Measurements from ENCODE around the gene TRAK1.

The TRAK1 gene

GRCh38 chr3:42229266-42229941, 138.2 kb downstream of the TRAK1 start:
- 0 out of 2 replicates have a peak, but pooled peaks cover 3% of the 10 kb centered on the region for H3K4me1 ChIP-seq (ENCODE audit: low read length)
- no peaks in the 10 kb centered on the region for H3K9me2 ChIP-seq (replicated peaks; ENCODE audit: insufficient read depth, low read length)
- H3F3A ChIP-seq (ENCODE audit: insufficient read depth, low read length), result no peaks in the 10 kb centered on the region
- H3K9ac ChIP-seq (ENCODE audit: low read length), result no peak overlapping the region
- H3K79me2 ChIP-seq (ENCODE audit: low read length), result no peaks in the 10 kb centered on the region
- no peak overlapping the region for H3K4me2 ChIP-seq (ENCODE audit: low read depth, low read length)
- no peaks in the 10 kb centered on the region for H3K9me3 ChIP-seq (replicated peaks; ENCODE audit: insufficient read depth, low read length)
- no peak for DNase-seq
- no peaks in the 10 kb centered on the region for H4K20me1 ChIP-seq (ENCODE audit: insufficient read depth, low read length)
- H3K36me3 ChIP-seq (replicated peaks; ENCODE audit: insufficient read depth, low read length), result no peaks in the 10 kb centered on the region
- H2AFZ ChIP-seq (ENCODE audit: low read length), result no peak overlapping the region
- no peak for TF ChIP-seq CTCF (IDR thresholded peaks at IDR 0.05; ENCODE audit: low read length)
- no peak for TF ChIP-seq EZH2phosphoT487 (IDR thresholded peaks at IDR 0.05; ENCODE audit: low read length)
- no peak overlapping the region for H3K27ac ChIP-seq (ENCODE audit: low read length)
- H3K4me3 ChIP-seq (ENCODE audit: low read length), result no peak overlapping the region
- H3K27me3 ChIP-seq (replicated peaks; ENCODE audit: insufficient read depth, low read length), result no peaks in the 10 kb centered on the region

GRCh38 chr3:42229942-42230688, 139.0 kb downstream of the TRAK1 start:
- no peaks in the 10 kb centered on the region for H3K9me3 ChIP-seq (replicated peaks; ENCODE audit: insufficient read depth, low read length)
- no peaks in the 10 kb centered on the region for H3K79me2 ChIP-seq (ENCODE audit: low read length)
- no peaks in the 10 kb centered on the region for H3K27me3 ChIP-seq (replicated peaks; ENCODE audit: insufficient read depth, low read length)
- H4K20me1 ChIP-seq (ENCODE audit: insufficient read depth, low read length), result no peaks in the 10 kb centered on the region
- no peak overlapping the region for H3K9ac ChIP-seq (ENCODE audit: low read length)
- TF ChIP-seq EZH2 (optimal IDR thresholded peaks at IDR 0.05; ENCODE audit: low read depth, low read length) (no peak), EZH2phosphoT487 (IDR thresholded peaks at IDR 0.05; ENCODE audit: low read length) (no peak), CTCF (IDR thresholded peaks at IDR 0.05; ENCODE audit: low read length) (peak; percentile 35)
- no peak overlapping the region for H3K27ac ChIP-seq (ENCODE audit: low read length)
- H3K4me3 ChIP-seq (ENCODE audit: low read length), result no peak overlapping the region
- H3K4me1 ChIP-seq (ENCODE audit: low read length), result 0 out of 2 replicates have a peak, but pooled peaks cover 3% of the 10 kb centered on the region
- H3K4me2 ChIP-seq (ENCODE audit: low read depth, low read length), result no peak overlapping the region
- no peak for DNase-seq
- no peaks in the 10 kb centered on the region for H3K36me3 ChIP-seq (replicated peaks; ENCODE audit: insufficient read depth, low read length)
- H2AFZ ChIP-seq (ENCODE audit: low read length), result no peak overlapping the region
- H3F3A ChIP-seq (ENCODE audit: insufficient read depth, low read length), result no peaks in the 10 kb centered on the region
- no peaks in the 10 kb centered on the region for H3K9me2 ChIP-seq (replicated peaks; ENCODE audit: insufficient read depth, low read length)

GRCh38 chr3:42230860-42231259, 139.7 kb downstream of the TRAK1 start:
- Histone ChIP-seq H2AFZ (ENCODE audit: low read length) (no peak overlapping the region), H3K27ac (ENCODE audit: low read length) (no peak overlapping the region), H3K9ac (ENCODE audit: low read length) (no peak overlapping the region), H3K4me1 (ENCODE audit: low read length) (0 out of 2 replicates have a peak, but pooled peaks cover 3% of the 10 kb centered on the region), H3K9me3 (replicated peaks; ENCODE audit: insufficient read depth, low read length) (no peaks in the 10 kb centered on the region), H3K27me3 (replicated peaks; ENCODE audit: insufficient read depth, low read length) (no peaks in the 10 kb centered on the region), H3F3A (ENCODE audit: insufficient read depth, low read length) (no peaks in the 10 kb centered on the region), H3K36me3 (replicated peaks; ENCODE audit: insufficient read depth, low read length) (no peaks in the 10 kb centered on the region), H3K4me3 (ENCODE audit: low read length) (no peak overlapping the region), H3K79me2 (ENCODE audit: low read length) (no peaks in the 10 kb centered on the region), H4K20me1 (ENCODE audit: insufficient read depth, low read length) (no peaks in the 10 kb centered on the region), H3K9me2 (replicated peaks; ENCODE audit: insufficient read depth, low read length) (no peaks in the 10 kb centered on the region), H3K4me2 (ENCODE audit: low read depth, low read length) (no peak overlapping the region)
- no peak for DNase-seq
- TF ChIP-seq EZH2 (optimal IDR thresholded peaks at IDR 0.05; ENCODE audit: low read depth, low read length) (no peak), CTCF (IDR thresholded peaks at IDR 0.05; ENCODE audit: low read length) (no peak), EZH2phosphoT487 (IDR thresholded peaks at IDR 0.05; ENCODE audit: low read length) (no peak)

Measured in MM.1S (cell line).